HepG2 (cell line): ENCODE measurements around the gene TMEM14A. TPM values are rescaled to one million over a fixed set of nuclear protein-coding genes. Genes with fewer than 3 reads are reported as not detected.

Experiments
- ARNT ChIP-seq: fragments of 450-650 bp; IDR thresholded peaks from 2 replicates; pipeline ENCODE4 v1.6.1; 2017
- ETV6 ChIP-seq: sonication (generic); formaldehyde crosslinking; conservative IDR thresholded peaks from 2 replicates; pipeline ENCODE4 v1.4.0; 2020; ENCODE audit warnings: missing genetic modification reagents
- GLMP ChIP-seq: sonication (generic); formaldehyde crosslinking; IDR thresholded peaks from 2 replicates; pipeline ENCODE4 v1.9.0; 2021; ENCODE audit warnings: missing genetic modification reagents, mild to moderate bottlenecking, borderline replicate concordance
- KAT2B ChIP-seq: fragments of 150-350 bp; IDR thresholded peaks from 2 replicates; pipeline ENCODE4 v1.6.1; 2014; ENCODE audit warnings: low read depth, low read length, borderline replicate concordance
- KLF12 ChIP-seq: sonication (generic); formaldehyde crosslinking; IDR thresholded peaks from 2 replicates; pipeline ENCODE4 v1.4.0; 2020; ENCODE audit warnings: missing genetic modification reagents, borderline replicate concordance
- LCORL ChIP-seq, 2 experiments: fragments of 450-650 bp in 1 of 2; sonication (generic) in 1 of 2; formaldehyde crosslinking in 1 of 2; IDR thresholded peaks; 2 replicates each; pipeline versions ENCODE4 v1.5.0 to v1.6.1; 2017 to 2020; ENCODE audit warnings: antibody characterized with exemption in 1 of 2, missing genetic modification reagents in 1 of 2
- MEIS1 ChIP-seq: sonication (generic); formaldehyde crosslinking; IDR thresholded peaks from 2 replicates; pipeline ENCODE4 v1.9.0; 2021; ENCODE audit warnings: mild to moderate bottlenecking, missing genetic modification reagents, moderate library complexity, borderline replicate concordance
- MXI1 ChIP-seq: IDR thresholded peaks from 3 replicates; pipeline ENCODE4 v1.6.1; 2012; ENCODE audit warnings: low read depth, low read length, inconsistent platforms, borderline replicate concordance
- NFKB2 ChIP-seq: sonication (generic); formaldehyde crosslinking; IDR thresholded peaks from 2 replicates; pipeline ENCODE4 v1.4.0; 2020; ENCODE audit warnings: missing genetic modification reagents, borderline replicate concordance
- REL ChIP-seq: sonication (generic); formaldehyde crosslinking; conservative IDR thresholded peaks from 2 replicates; pipeline ENCODE4 v1.8.0; 2022; ENCODE audit warnings: mild to moderate bottlenecking, missing genetic modification reagents, moderate library complexity
- SMAD1 ChIP-seq: sonication (generic); formaldehyde crosslinking; IDR thresholded peaks from 2 replicates; pipeline ENCODE4 v1.4.0; 2020; ENCODE audit warnings: missing genetic modification reagents, low read depth, mild to moderate bottlenecking, borderline replicate concordance
- ZNF260 ChIP-seq: sonication (generic); formaldehyde crosslinking; IDR thresholded peaks from 2 replicates; pipeline ENCODE4 v1.4.0; 2020; ENCODE audit warnings: missing genetic modification reagents, low read depth, mild to moderate bottlenecking, borderline replicate concordance
- ZNF274 ChIP-seq: sonication (generic); formaldehyde crosslinking; IDR thresholded peaks from 2 replicates; pipeline ENCODE4 v1.5.1; 2020; ENCODE audit warnings: mild to moderate bottlenecking, missing genetic modification reagents
- ZNF317 ChIP-seq: sonication (generic); formaldehyde crosslinking; IDR thresholded peaks from 2 replicates; pipeline ENCODE4 v1.5.0; 2020; ENCODE audit warnings: mild to moderate bottlenecking, missing genetic modification reagents
- ZNF530 ChIP-seq: sonication (generic); formaldehyde crosslinking; IDR thresholded peaks from 2 replicates; pipeline ENCODE4 v1.5.0; 2020; ENCODE audit warnings: low read depth, mild to moderate bottlenecking, missing genetic modification reagents
- ZNF567 ChIP-seq: sonication (generic); formaldehyde crosslinking; IDR thresholded peaks from 2 replicates; pipeline ENCODE4 v1.8.1; 2023; ENCODE audit warnings: mild to moderate bottlenecking, missing genetic modification reagents, borderline replicate concordance
- ZXDC ChIP-seq: sonication (generic); formaldehyde crosslinking; IDR thresholded peaks from 2 replicates; pipeline ENCODE4 v1.5.0; 2020; ENCODE audit warnings: mild to moderate bottlenecking, missing genetic modification reagents
- polyA plus RNA-seq, 8 experiments: library from polyadenylated mRNA; depleted of rRNA in 3 of 8; stranded (reverse) in 7 of 8; unstranded in 1 of 8; fragments of >200 nt; fragmentation: Illumina TruSeq in 4 of 8; extraction: Trizol in 4 of 8; gene quantifications; 2 replicates each; pipeline versions ENCODE4 v1.2.1 to v1.2.3, GENCODE V29; 2011 to 2016; ENCODE audit warnings: low read depth in 4 of 8, missing spikeins in 1 of 8, mixed read lengths in 1 of 8; ENCODE audit not compliant: insufficient read depth in 1 of 8
- total RNA-seq, 5 experiments: library from RNA; depleted of rRNA; stranded (reverse); fragments of >200 nt; fragmentation: Illumina TruSeq; extraction: Trizol; gene quantifications; 2 replicates each; pipeline ENCODE4 v1.2.3, GENCODE V29; 2016; ENCODE audit warnings: low read depth in 1 of 5
- TF ChIP-seq, protein P1 (sequence below): sonication (generic); formaldehyde crosslinking; IDR thresholded peaks from 2 replicates; pipeline ENCODE4 v1.4.0; 2020; ENCODE audit warnings: missing genetic modification reagents, mild to moderate bottlenecking, borderline replicate concordance
- TF ChIP-seq, protein P2 (sequence below): IDR thresholded peaks from 2 replicates; pipeline ENCODE4 v1.6.1; 2016; ENCODE audit warnings: control low read depth
- TF ChIP-seq, protein P3 (sequence below): sonication (generic); formaldehyde crosslinking; IDR thresholded peaks from 2 replicates; pipeline ENCODE4 v1.4.0; 2020; ENCODE audit warnings: mild to moderate bottlenecking, missing genetic modification reagents

Gene TMEM14A
- total and polyA plus RNA-seq, 2 of the 13 experiments (the other 11 are each of a cell fraction or from before 2014, with no cell fraction given) = 24.6 to 73.7 TPM

DNA sequence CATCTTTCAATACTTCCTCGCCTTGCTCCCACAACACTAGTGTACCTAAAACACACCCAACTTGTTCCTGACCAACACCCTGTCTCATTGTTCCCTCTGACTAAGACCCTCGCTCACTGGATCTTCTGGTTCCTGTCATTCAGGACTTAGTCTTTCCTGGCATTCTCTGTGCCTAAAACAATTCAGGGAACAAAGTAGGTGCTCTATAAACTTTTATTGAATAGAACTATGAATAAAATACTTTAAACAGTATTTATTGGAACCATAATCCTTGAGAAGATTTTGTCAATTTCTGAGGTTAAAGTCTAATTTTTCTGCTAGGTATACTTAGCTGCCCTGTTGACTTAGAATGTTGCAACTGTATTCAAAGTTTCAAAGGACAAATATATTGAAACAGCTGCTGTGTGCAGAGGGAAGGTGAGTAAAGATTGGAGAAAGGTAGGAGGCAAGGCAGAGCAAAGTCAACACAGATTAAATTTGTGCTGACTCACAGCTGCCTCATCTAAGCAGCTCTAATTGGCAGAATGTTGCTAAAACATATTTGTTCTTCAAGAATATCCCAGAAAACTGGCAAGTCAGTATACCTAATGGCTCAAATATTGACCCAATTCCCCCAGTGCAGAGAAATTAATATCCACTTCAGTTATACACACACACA, 54.8 kb downstream of the TMEM14A start (continued):
- TF ChIP-seq ZXDC (CRISPR knock-in tag) (no peak), KLF12 (CRISPR knock-in tag) (0 out of 2 replicates have a peak, but pooled peaks have one; percentile 43), ZNF260 (CRISPR knock-in tag) (no peak), KAT2B (no peak), NFKB2 (CRISPR knock-in tag) (no peak), MEIS1 (CRISPR knock-in tag) (0 out of 2 replicates have a peak, but pooled peaks have one; percentile 54), ZNF274 (CRISPR knock-in tag) (no peak), SMAD1 (CRISPR knock-in tag) (no peak), LCORL (IDR thresholded peaks at IDR 0.05) (peak; percentile 87; the same call in 1 of the 2 replicates), LCORL (CRISPR knock-in tag; IDR thresholded peaks at IDR 0.05) (peak; percentile 98), ZNF567 (CRISPR knock-in tag) (no peak), ARNT (no peak), ZNF317 (CRISPR knock-in tag) (peak; percentile 87), ZNF530 (CRISPR knock-in tag) (no peak), GLMP (CRISPR knock-in tag) (no peak), REL (peak; percentile 84), ETV6 (CRISPR knock-in tag) (peak; percentile 63; the same call in 1 of the 2 replicates), MXI1 (no peak; the same call in 2 of the 3 replicates)
- TF ChIP-seq, protein P1, sequence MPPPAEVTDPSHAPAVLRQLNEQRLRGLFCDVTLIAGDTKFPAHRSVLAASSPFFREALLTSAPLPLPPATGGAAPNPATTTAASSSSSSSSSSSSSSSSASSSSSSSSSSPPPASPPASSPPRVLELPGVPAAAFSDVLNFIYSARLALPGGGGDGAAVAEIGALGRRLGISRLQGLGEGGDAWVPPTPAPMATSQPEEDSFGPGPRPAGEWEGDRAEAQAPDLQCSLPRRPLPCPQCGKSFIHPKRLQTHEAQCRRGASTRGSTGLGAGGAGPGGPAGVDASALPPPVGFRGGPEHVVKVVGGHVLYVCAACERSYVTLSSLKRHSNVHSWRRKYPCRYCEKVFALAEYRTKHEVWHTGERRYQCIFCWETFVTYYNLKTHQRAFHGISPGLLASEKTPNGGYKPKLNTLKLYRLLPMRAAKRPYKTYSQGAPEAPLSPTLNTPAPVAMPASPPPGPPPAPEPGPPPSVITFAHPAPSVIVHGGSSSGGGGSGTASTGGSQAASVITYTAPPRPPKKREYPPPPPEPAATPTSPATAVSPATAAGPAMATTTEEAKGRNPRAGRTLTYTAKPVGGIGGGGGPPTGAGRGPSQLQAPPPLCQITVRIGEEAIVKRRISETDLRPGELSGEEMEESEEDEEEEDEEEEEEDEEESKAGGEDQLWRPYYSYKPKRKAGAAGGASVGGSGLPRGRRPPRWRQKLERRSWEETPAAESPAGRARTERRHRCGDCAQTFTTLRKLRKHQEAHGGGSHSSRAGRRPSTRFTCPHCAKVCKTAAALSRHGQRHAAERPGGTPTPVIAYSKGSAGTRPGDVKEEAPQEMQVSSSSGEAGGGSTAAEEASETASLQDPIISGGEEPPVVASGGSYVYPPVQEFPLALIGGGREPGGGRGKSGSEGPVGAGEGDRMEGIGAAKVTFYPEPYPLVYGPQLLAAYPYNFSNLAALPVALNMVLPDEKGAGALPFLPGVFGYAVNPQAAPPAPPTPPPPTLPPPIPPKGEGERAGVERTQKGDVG (CRISPR knock-in tag) = no peak; the same call in 1 of the 2 replicates
- TF ChIP-seq, protein P2, sequence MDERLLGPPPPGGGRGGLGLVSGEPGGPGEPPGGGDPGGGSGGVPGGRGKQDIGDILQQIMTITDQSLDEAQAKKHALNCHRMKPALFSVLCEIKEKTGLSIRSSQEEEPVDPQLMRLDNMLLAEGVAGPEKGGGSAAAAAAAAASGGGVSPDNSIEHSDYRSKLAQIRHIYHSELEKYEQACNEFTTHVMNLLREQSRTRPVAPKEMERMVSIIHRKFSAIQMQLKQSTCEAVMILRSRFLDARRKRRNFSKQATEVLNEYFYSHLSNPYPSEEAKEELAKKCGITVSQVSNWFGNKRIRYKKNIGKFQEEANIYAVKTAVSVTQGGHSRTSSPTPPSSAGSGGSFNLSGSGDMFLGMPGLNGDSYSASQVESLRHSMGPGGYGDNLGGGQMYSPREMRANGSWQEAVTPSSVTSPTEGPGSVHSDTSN (CRISPR knock-in tag) = 0 out of 2 replicates have a peak, but pooled peaks have one; percentile 17
- TF ChIP-seq, protein P3, sequence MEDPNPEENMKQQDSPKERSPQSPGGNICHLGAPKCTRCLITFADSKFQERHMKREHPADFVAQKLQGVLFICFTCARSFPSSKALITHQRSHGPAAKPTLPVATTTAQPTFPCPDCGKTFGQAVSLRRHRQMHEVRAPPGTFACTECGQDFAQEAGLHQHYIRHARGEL (CRISPR knock-in tag) = no peak
